ENCODE data around the gene SEMA4G.

SEMA4G gene

GRCh38 chr10:101002456-101002855 is 33.2 kb downstream of the SEMA4G start:
- TF ChIP-seq CEBPB (IDR thresholded peaks at IDR 0.05) = no peak
- no peak for TF ChIP-seq CREB1 (IDR thresholded peaks at IDR 0.05; ENCODE audit: low read depth)
- no peak for TF ChIP-seq TEAD4 (IDR thresholded peaks at IDR 0.05)
- no peak for TF ChIP-seq EGR1 (IDR thresholded peaks at IDR 0.05)
- no peak for TF ChIP-seq ZBTB7A (IDR thresholded peaks at IDR 0.05; ENCODE audit: low read depth)
- TF ChIP-seq YY1 (IDR thresholded peaks at IDR 0.05; ENCODE audit: low read depth) = no peak
- TF ChIP-seq FOXM1 (IDR thresholded peaks at IDR 0.05; ENCODE audit: borderline replicate concordance, low read depth) = no peak
- TF ChIP-seq EP300 (IDR thresholded peaks at IDR 0.05; ENCODE audit: borderline replicate concordance) = no peak
- TF ChIP-seq MAX (IDR thresholded peaks at IDR 0.05) = no peak

DNA sequence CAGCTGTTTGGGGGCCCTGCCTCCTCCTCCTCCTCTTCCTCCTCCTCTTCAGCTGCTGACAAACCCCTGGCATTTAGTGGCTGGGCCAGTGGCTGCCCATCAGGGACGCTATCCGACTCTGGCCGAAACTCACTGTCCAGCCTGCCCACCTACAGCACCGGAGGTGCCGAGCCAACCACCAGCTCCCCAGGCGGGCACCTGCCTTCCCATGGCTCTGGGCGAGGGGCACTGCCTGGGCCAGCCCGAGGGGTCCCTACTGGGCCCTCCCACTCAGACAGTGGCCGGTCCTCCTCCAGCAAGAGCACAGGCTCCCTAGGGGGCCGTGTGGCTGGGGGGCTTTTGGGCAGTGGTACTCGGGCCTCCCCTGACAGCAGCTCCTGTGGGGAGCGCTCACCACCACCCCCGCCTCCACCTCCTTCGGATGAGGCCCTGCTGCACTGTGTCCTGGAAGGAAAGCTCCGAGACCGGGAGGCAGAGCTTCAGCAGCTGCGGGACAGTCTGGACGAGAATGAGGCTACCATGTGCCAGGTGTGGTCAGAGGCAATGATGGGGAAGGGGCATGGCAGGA is 34.4 kb downstream of the SEMA4G start:
- TF ChIP-seq CEBPB (IDR thresholded peaks at IDR 0.05) = no peak
- TF ChIP-seq MAX (IDR thresholded peaks at IDR 0.05) = no peak
- no peak for TF ChIP-seq USF1 (IDR thresholded peaks at IDR 0.05)
- TF ChIP-seq ZBTB7A (IDR thresholded peaks at IDR 0.05; ENCODE audit: low read depth) = no peak
- no peak for TF ChIP-seq YY1 (IDR thresholded peaks at IDR 0.05; ENCODE audit: low read depth)
- TF ChIP-seq NFIC (IDR thresholded peaks at IDR 0.05) = no peak
- TF ChIP-seq RAD21 (IDR thresholded peaks at IDR 0.05; ENCODE audit: low read depth) = no peak
- no peak for TF ChIP-seq FOXM1 (IDR thresholded peaks at IDR 0.05; ENCODE audit: borderline replicate concordance, low read depth)
- no peak for TF ChIP-seq EP300 (IDR thresholded peaks at IDR 0.05; ENCODE audit: borderline replicate concordance)
- no peak for TF ChIP-seq TEAD4 (IDR thresholded peaks at IDR 0.05)
- TF ChIP-seq REST (IDR thresholded peaks at IDR 0.05; ENCODE audit: low read depth) = no peak
- no peak for TF ChIP-seq CREB1 (IDR thresholded peaks at IDR 0.05; ENCODE audit: low read depth)
- TF ChIP-seq TCF12 (IDR thresholded peaks at IDR 0.05; ENCODE audit: low read depth) = no peak
- no peak for TF ChIP-seq EGR1 (IDR thresholded peaks at IDR 0.05)
- no peak for TF ChIP-seq TAF1 (IDR thresholded peaks at IDR 0.05; ENCODE audit: low read depth)

DNA sequence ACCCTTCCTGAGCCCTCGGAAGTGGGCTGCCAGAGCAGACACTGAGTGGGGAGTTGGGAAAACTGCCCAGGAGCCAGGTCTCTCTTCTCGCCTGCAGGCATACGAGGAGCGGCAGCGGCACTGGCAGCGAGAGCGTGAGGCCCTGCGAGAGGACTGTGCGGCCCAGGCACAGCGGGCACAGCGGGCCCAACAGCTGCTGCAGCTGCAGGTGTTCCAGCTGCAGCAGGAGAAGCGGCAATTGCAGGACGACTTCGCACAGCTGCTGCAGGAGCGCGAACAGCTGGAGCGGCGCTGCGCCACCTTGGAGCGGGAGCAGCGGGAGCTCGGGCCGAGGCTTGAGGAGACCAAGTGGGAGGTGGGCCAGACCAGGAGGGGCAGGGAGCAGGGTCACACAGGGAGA is 36.1 kb downstream of the SEMA4G start:
- TF ChIP-seq TEAD4 (IDR thresholded peaks at IDR 0.05) = no peak
- no peak for TF ChIP-seq REST (IDR thresholded peaks at IDR 0.05; ENCODE audit: low read depth)
- TF ChIP-seq TAF1 (IDR thresholded peaks at IDR 0.05; ENCODE audit: low read depth) = no peak
- no peak for TF ChIP-seq FOXM1 (IDR thresholded peaks at IDR 0.05; ENCODE audit: borderline replicate concordance, low read depth)

- TF ChIP-seq REST (IDR thresholded peaks at IDR 0.05; ENCODE audit: low read depth) (no peak), TEAD4 (IDR thresholded peaks at IDR 0.05) (no peak), CREB1 (IDR thresholded peaks at IDR 0.05; ENCODE audit: low read depth) (no peak), ZBTB7A (IDR thresholded peaks at IDR 0.05; ENCODE audit: low read depth) (no peak), USF1 (IDR thresholded peaks at IDR 0.05) (no peak), YY1 (IDR thresholded peaks at IDR 0.05; ENCODE audit: low read depth) (no peak), RAD21 (IDR thresholded peaks at IDR 0.05; ENCODE audit: low read depth) (no peak), TCF12 (IDR thresholded peaks at IDR 0.05; ENCODE audit: low read depth) (no peak), CEBPB (IDR thresholded peaks at IDR 0.05) (no peak), NFIC (IDR thresholded peaks at IDR 0.05) (no peak), TAF1 (IDR thresholded peaks at IDR 0.05; ENCODE audit: low read depth) (no peak), FOXM1 (IDR thresholded peaks at IDR 0.05; ENCODE audit: borderline replicate concordance, low read depth) (no peak), EP300 (IDR thresholded peaks at IDR 0.05; ENCODE audit: borderline replicate concordance) (no peak), MAX (IDR thresholded peaks at IDR 0.05) (no peak)
Observed at GRCh38 chr10:101005869-101006567, 36.7 kb downstream of the SEMA4G start.
